SU-DHL-6 (cell line): ENCODE data around the gene LIN54.
"Not testable (repeated sequence)": the region's sequence is repeated elsewhere in the genome, so short reads cannot be mapped to it uniquely, and the experiment has no call there.

Experiments used
- H2AFZ ChIP-seq: fragments of 200-600 bp; sonication (generic); 2 replicates; pipeline ENCODE4 v1.6.1; 2014; ENCODE audit warnings: low read depth, mild to moderate bottlenecking, moderate library complexity, mixed read lengths, antibody characterized with exemption, low read length; ENCODE audit not compliant: severe bottlenecking
- H3F3A ChIP-seq: fragments of 200-600 bp; shearing (Covaris generic); 2 replicates; pipeline ENCODE4 v1.6.0; 2016; ENCODE audit warnings: antibody characterized with exemption, mild to moderate bottlenecking; ENCODE audit not compliant: insufficient read depth
- H3K27ac ChIP-seq: fragments of 200-600 bp; sonication (generic); 2 replicates; pipeline ENCODE4 v1.5.1; 2016; ENCODE audit warnings: low read depth, mild to moderate bottlenecking, low read length, moderate library complexity, mixed read lengths
- H3K27me3 ChIP-seq: fragments of 200-600 bp; sonication (generic), shearing (Covaris generic); 2 replicates; pipeline ENCODE4 v1.6.0; 2014; ENCODE audit warnings: mild to moderate bottlenecking, low read length
- H3K36me3 ChIP-seq: fragments of 200-600 bp; sonication (generic); 2 replicates; pipeline ENCODE4 v1.6.1; 2014; ENCODE audit warnings: mild to moderate bottlenecking, low read length, mixed read lengths
- H3K4me2 ChIP-seq: fragments of 300-600, 200-600 bp; shearing (Covaris generic), sonication (generic); 2 replicates; pipeline ENCODE4 v1.6.0; 2014; ENCODE audit warnings: low read length, low read depth, mild to moderate bottlenecking; ENCODE audit not compliant: poor library complexity, severe bottlenecking
- H3K4me3 ChIP-seq: fragments of 200-600 bp; sonication (generic); 2 replicates; pipeline ENCODE4 v1.5.1; 2014; ENCODE audit warnings: antibody characterized with exemption, low read length, mild to moderate bottlenecking, mixed read lengths; ENCODE audit not compliant: insufficient read depth, poor library complexity, severe bottlenecking
- H3K79me2 ChIP-seq: fragments of 200-600 bp; sonication (generic); 2 replicates; pipeline ENCODE4 v1.6.1; 2014; ENCODE audit warnings: mild to moderate bottlenecking, low read length, moderate library complexity; ENCODE audit not compliant: insufficient read depth
- H3K9ac ChIP-seq: fragments of 200-600 bp; sonication (generic); 2 replicates; pipeline ENCODE4 v1.7.0; 2014; ENCODE audit warnings: mild to moderate bottlenecking, low read length
- H3K9me2 ChIP-seq: fragments of 200-600 bp; sonication (generic); replicated peaks from 2 replicates; pipeline ENCODE4 v1.6.1; 2014; ENCODE audit warnings: low read length; ENCODE audit not compliant: insufficient read depth
- H3K9me3 ChIP-seq: fragments of 200-600 bp; sonication (generic); 2 replicates; pipeline ENCODE4 v1.6.1; 2014; ENCODE audit warnings: low read length, mixed read lengths; ENCODE audit not compliant: insufficient read depth
- H4K20me1 ChIP-seq: fragments of 200-600 bp; sonication (generic); 2 replicates; pipeline ENCODE4 v1.6.1; 2014; ENCODE audit warnings: low read depth, mild to moderate bottlenecking, antibody characterized with exemption, low read length, moderate library complexity, mixed read lengths
- EZH2phosphoT487 ChIP-seq: fragments of 200-600 bp; sonication (generic), shearing (Covaris generic); conservative IDR thresholded peaks from 2 replicates; pipeline ENCODE4 v1.6.1; 2018; ENCODE audit warnings: mild to moderate bottlenecking, antibody characterized with exemption, low read length, moderate library complexity, mixed read lengths
- TF ChIP-seq, protein P1 (sequence below): fragments of 200-600 bp; sonication (generic); IDR thresholded peaks from one replicate; pipeline ENCODE4 v1.5.1; 2017; ENCODE audit warnings: antibody characterized with exemption, mild to moderate bottlenecking, low read length, moderate library complexity; ENCODE audit not compliant: insufficient read depth, poor library complexity, severe bottlenecking

The LIN54 gene

DNA sequence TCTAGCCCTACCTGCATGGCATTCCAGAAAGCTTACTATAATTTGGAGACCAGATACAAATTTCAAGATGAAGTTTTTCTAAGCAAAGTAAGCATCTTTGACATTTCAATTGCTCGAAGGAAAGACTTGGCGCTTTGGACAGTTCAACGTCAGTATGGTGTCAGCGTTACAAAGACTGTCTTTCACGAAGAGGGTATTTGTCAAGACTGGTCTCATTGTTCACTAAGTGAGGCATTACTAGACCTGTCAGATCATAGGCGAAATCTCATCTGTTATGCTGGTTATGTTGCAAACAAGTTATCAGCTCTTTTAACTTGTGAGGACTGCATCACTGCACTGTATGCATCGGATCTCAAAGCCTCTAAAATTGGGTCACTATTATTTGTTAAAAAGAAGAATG is 92.5 kb downstream of the LIN54 start:
- Histone ChIP-seq H3K9me3 (no peaks in the 10 kb centered on the region), H3K27me3 (no peaks in the 10 kb centered on the region), H3F3A (no peaks in the 10 kb centered on the region), H3K27ac (no peak overlapping the region), H3K36me3 (no peaks in the 10 kb centered on the region), H3K4me2 (no peak overlapping the region), H2AFZ (no peak overlapping the region), H4K20me1 (no peaks in the 10 kb centered on the region), H3K79me2 (no peaks in the 10 kb centered on the region), H3K9ac (no peak overlapping the region), H3K9me2 (no peaks in the 10 kb centered on the region), H3K4me3 (no peak overlapping the region)
- TF ChIP-seq, protein P1, sequence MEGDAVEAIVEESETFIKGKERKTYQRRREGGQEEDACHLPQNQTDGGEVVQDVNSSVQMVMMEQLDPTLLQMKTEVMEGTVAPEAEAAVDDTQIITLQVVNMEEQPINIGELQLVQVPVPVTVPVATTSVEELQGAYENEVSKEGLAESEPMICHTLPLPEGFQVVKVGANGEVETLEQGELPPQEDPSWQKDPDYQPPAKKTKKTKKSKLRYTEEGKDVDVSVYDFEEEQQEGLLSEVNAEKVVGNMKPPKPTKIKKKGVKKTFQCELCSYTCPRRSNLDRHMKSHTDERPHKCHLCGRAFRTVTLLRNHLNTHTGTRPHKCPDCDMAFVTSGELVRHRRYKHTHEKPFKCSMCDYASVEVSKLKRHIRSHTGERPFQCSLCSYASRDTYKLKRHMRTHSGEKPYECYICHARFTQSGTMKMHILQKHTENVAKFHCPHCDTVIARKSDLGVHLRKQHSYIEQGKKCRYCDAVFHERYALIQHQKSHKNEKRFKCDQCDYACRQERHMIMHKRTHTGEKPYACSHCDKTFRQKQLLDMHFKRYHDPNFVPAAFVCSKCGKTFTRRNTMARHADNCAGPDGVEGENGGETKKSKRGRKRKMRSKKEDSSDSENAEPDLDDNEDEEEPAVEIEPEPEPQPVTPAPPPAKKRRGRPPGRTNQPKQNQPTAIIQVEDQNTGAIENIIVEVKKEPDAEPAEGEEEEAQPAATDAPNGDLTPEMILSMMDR: no peak
- no peak for TF ChIP-seq EZH2phosphoT487

DNA sequence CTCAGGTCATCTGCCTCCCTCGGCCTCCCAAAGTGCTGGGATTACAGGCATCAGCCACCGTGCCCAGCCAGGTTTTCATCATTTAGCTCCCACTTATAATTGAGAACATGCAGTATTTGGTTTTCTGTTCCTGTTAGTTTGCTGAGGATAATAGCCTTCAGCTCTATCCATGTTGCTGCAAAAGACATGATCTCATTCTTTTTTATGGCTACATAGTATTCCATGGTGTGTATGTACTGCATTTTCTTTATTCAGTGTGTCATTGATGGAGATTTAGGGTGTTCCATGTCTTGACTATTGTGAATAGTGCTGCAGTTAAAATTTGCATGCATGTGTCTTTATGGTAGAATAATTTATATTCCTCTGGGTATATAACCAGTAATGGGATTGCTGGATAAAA is 96.7 kb downstream of the LIN54 start:
- H2AFZ ChIP-seq, H3K4me2 ChIP-seq, H3F3A ChIP-seq, H3K36me3 ChIP-seq, H3K9ac ChIP-seq, H3K9me3 ChIP-seq, H3K4me3 ChIP-seq, H4K20me1 ChIP-seq, H3K27me3 ChIP-seq, H3K9me2 ChIP-seq, H3K27ac ChIP-seq, H3K79me2 ChIP-seq: not testable (repeated sequence)

DNA sequence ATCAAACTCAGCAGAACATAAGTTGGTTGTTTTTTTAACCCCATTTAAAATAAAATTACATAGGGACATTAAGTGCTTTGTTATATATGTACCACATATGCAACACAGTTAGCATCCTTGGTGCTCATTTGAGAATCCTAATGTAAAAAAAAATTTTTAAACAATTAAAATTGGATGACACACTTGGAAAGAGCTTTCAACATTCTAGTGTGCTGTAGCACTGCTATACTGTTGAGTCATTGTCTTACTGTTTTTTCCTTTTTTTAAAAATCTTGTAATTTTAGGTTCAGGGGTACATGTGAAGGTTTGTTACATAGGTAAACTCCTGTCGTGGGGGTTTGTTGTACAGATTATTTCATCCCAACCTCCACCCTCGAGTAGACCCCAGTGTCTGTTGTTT is 97.3 kb downstream of the LIN54 start:
- Histone ChIP-seq H3K9me2 (no peaks in the 10 kb centered on the region), H3K9me3 (no peaks in the 10 kb centered on the region), H3K4me3 (no peak overlapping the region), H3F3A (no peaks in the 10 kb centered on the region; the same call in 1 of the 2 replicates), H4K20me1 (no peaks in the 10 kb centered on the region), H2AFZ (no peak overlapping the region), H3K36me3 (no peaks in the 10 kb centered on the region), H3K9ac (no peak overlapping the region), H3K79me2 (no peaks in the 10 kb centered on the region), H3K4me2 (no peak overlapping the region), H3K27me3 (no peaks in the 10 kb centered on the region), H3K27ac (no peak overlapping the region)
- TF ChIP-seq, protein P1: no peak

DNA sequence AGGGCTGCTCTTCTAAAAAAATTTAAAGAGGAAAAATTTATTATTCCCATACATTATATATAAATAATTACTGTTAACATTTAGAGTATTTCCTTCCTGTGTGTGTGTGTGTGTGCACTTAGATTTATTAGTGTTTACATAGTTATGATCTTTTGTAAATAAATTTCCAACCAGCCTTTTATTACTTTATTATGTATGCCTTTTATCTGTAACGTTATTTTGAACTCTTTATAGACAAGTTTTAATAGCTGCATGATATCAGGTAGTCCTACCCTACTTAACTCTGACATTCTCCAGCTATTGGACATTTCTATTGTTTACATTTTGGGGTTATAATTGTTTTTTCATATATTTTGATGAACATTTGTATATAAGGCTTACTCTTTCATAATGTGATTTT is 101.3 kb downstream of the LIN54 start:
- Histone ChIP-seq H3K27ac (no peak overlapping the region), H3F3A (peaks cover 12% of the 10 kb centered on the region; the same call in 1 of the 2 replicates), H3K36me3 (no peaks in the 10 kb centered on the region; the same call in 1 of the 2 replicates), H4K20me1 (no peaks in the 10 kb centered on the region), H2AFZ (no peak overlapping the region), H3K27me3 (no peaks in the 10 kb centered on the region), H3K9ac (no peak overlapping the region), H3K79me2 (no peaks in the 10 kb centered on the region), H3K4me3 (no peak overlapping the region), H3K4me2 (no peak overlapping the region), H3K9me3 (no peaks in the 10 kb centered on the region), H3K9me2 (no peaks in the 10 kb centered on the region)
- no peak for TF ChIP-seq EZH2phosphoT487
- TF ChIP-seq, protein P1: no peak
